ENCODE results near the gene PATE1.

The PATE1 gene

DNA sequence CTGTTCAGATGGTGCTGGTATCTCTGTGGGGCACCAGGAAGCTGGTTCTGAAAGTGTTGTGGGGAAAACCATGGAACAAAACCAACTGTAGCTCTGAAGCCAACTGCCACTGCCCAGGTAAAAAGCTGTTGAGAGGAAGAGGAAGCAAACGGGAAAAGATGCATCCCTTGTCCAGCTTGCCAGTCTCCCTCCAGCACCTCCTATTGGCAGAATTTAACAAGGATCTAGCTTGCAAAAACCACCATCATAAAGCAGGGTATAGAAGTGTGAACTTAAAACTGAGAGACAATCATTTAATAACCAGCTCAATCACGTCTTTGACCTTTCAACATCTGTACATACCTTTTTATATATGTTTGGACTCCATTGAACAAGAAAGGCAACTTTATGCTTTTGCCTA lies 4.5 kb downstream of the PATE1 start:
- Histone ChIP-seq H3K18ac (ENCODE audit: low read length) (no peak overlapping the region), H3K79me2 (ENCODE audit: control insufficient read depth, insufficient read depth, low read length, poor library complexity) (no peaks in the 10 kb centered on the region), H3K36me3 (ENCODE audit: control insufficient read depth in 1 of 2, insufficient read depth in 2 of 2, low read length in 2 of 2) (no peaks in the 10 kb centered on the region), H3K27ac (ENCODE audit: low read depth, low read length) (no peak overlapping the region), H3K27me3 (ENCODE audit: insufficient read depth, low read length) (no peaks in the 10 kb centered on the region), H3K4me3 (ENCODE audit: low read depth, low read length) (no peak overlapping the region), H3K14ac (ENCODE audit: low read length) (no peak overlapping the region), H2AK5ac (ENCODE audit: low read length) (no peak overlapping the region), H3K4ac (ENCODE audit: low read depth, low read length) (no peak overlapping the region), H2BK120ac (ENCODE audit: insufficient read depth, low read length, poor library complexity) (no peak overlapping the region), H4K12ac (ENCODE audit: low read depth, low read length) (no peak overlapping the region), H4K8ac (ENCODE audit: low read depth, low read length) (no peak overlapping the region), H4K91ac (ENCODE audit: low read depth, low read length) (no peak overlapping the region), H3K9ac (ENCODE audit: low read length) (no peak overlapping the region), H3K79me1 (ENCODE audit: low read length) (no peaks in the 10 kb centered on the region), H2BK12ac (ENCODE audit: low read length) (no peak overlapping the region), H3K4me2 (ENCODE audit: low read length) (no peak overlapping the region), H2BK5ac (ENCODE audit: low read depth, low read length, poor library complexity) (no peak overlapping the region), H2AFZ (ENCODE audit: insufficient read depth, low read length, poor library complexity) (no peak overlapping the region), H3K23ac (ENCODE audit: low read length) (no peak overlapping the region), H3K9me3 (ENCODE audit: insufficient read depth, low read depth, low read length) (no peaks in the 10 kb centered on the region), H3K4me1 (ENCODE audit: control insufficient read depth in 1 of 2, insufficient read depth in 2 of 2, low read length in 2 of 2) (no peaks in the 10 kb centered on the region)
- no CpG with 5 or more reads among the region's 2 CpGs for WGBS (ENCODE audit: extremely low coverage, insufficient coverage, insufficient read length)
- no peak for DNase-seq

- Histone ChIP-seq H4K12ac (ENCODE audit: low read depth, low read length) (no peak overlapping the region), H3K27ac (ENCODE audit: low read depth, low read length) (no peak overlapping the region), H3K4ac (ENCODE audit: low read depth, low read length) (no peak overlapping the region), H2BK12ac (ENCODE audit: low read length) (no peak overlapping the region), H2BK120ac (ENCODE audit: insufficient read depth, low read length, poor library complexity) (no peak overlapping the region), H3K27me3 (ENCODE audit: insufficient read depth, low read length) (no peaks in the 10 kb centered on the region), H2AFZ (ENCODE audit: insufficient read depth, low read length, poor library complexity) (no peak overlapping the region), H3K14ac (ENCODE audit: low read length) (no peak overlapping the region), H3K79me1 (ENCODE audit: low read length) (no peaks in the 10 kb centered on the region), H4K91ac (ENCODE audit: low read depth, low read length) (no peak overlapping the region), H4K8ac (ENCODE audit: low read depth, low read length) (no peak overlapping the region), H2AK5ac (ENCODE audit: low read length) (no peak overlapping the region), H3K18ac (ENCODE audit: low read length) (no peak overlapping the region), H3K9ac (ENCODE audit: low read length) (no peak overlapping the region), H3K9me3 (ENCODE audit: insufficient read depth, low read depth, low read length) (no peaks in the 10 kb centered on the region), H3K4me2 (ENCODE audit: low read length) (no peak overlapping the region), H3K79me2 (ENCODE audit: control insufficient read depth, insufficient read depth, low read length, poor library complexity) (no peaks in the 10 kb centered on the region), H3K23ac (ENCODE audit: low read length) (no peak overlapping the region), H3K4me3 (ENCODE audit: low read depth, low read length) (no peak overlapping the region), H3K36me3 (ENCODE audit: control insufficient read depth in 1 of 2, insufficient read depth in 2 of 2, low read length in 2 of 2) (no peaks in the 10 kb centered on the region), H3K4me1 (ENCODE audit: control insufficient read depth in 1 of 2, insufficient read depth in 2 of 2, low read length in 2 of 2) (no peaks in the 10 kb centered on the region), H2BK5ac (ENCODE audit: low read depth, low read length, poor library complexity) (no peak overlapping the region)
- DNase-seq = no peak
- no CpG with 5 or more reads among the region's 7 CpGs for WGBS (ENCODE audit: extremely low coverage, insufficient coverage, insufficient read length)
These were observed 10.0 kb downstream of the PATE1 start for GRCh38 chr11:125756050-125756449.

- Histone ChIP-seq H3K18ac (ENCODE audit: low read length) (no peak overlapping the region), H3K36me3 (ENCODE audit: control insufficient read depth in 1 of 2, insufficient read depth in 2 of 2, low read length in 2 of 2) (no peaks in the 10 kb centered on the region), H2AK5ac (ENCODE audit: low read length) (no peak overlapping the region), H3K27ac (ENCODE audit: low read depth, low read length) (no peak overlapping the region), H2AFZ (ENCODE audit: insufficient read depth, low read length, poor library complexity) (no peak overlapping the region), H3K79me1 (ENCODE audit: low read length) (no peaks in the 10 kb centered on the region), H3K4me1 (ENCODE audit: control insufficient read depth in 1 of 2, insufficient read depth in 2 of 2, low read length in 2 of 2) (no peaks in the 10 kb centered on the region), H3K23ac (ENCODE audit: low read length) (no peak overlapping the region), H4K8ac (ENCODE audit: low read depth, low read length) (no peak overlapping the region), H3K4me3 (ENCODE audit: low read depth, low read length) (no peak overlapping the region), H2BK120ac (ENCODE audit: insufficient read depth, low read length, poor library complexity) (no peak overlapping the region), H4K91ac (ENCODE audit: low read depth, low read length) (no peak overlapping the region), H2BK12ac (ENCODE audit: low read length) (no peak overlapping the region), H3K9ac (ENCODE audit: low read length) (no peak overlapping the region), H3K79me2 (ENCODE audit: control insufficient read depth, insufficient read depth, low read length, poor library complexity) (no peaks in the 10 kb centered on the region), H3K4ac (ENCODE audit: low read depth, low read length) (no peak overlapping the region), H2BK5ac (ENCODE audit: low read depth, low read length, poor library complexity) (no peak overlapping the region), H3K4me2 (ENCODE audit: low read length) (no peak overlapping the region), H3K14ac (ENCODE audit: low read length) (no peak overlapping the region), H4K12ac (ENCODE audit: low read depth, low read length) (no peak overlapping the region), H3K9me3 (ENCODE audit: insufficient read depth, low read depth, low read length) (no peaks in the 10 kb centered on the region), H3K27me3 (ENCODE audit: insufficient read depth, low read length) (no peaks in the 10 kb centered on the region)
- WGBS (ENCODE audit: extremely low coverage, insufficient coverage, insufficient read length) = no CpG with 5 or more reads among the region's 1 CpG
- no peak for DNase-seq
These were observed 16.4 kb downstream of the PATE1 start for GRCh38 chr11:125762445-125762844.

DNA sequence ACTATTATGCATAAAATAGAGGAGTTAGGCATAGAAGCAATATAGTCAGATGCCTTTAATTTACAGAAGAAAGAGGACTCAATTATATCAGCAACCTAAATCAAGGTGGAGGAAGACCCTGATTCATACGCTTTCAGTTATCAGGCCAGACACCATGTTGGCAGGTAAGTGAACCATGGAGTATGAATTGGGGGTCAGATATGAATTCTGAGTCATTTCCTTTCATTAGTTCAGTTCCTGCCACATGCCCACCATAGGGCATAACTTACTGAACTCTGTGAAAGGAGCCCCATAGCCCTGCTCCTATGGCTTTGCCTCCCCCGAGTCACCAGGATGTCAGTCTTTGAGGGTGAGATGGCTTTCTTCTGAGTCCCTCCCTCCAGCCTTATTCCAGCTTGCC lies 17.4 kb downstream of the PATE1 start:
- Histone ChIP-seq H4K91ac (ENCODE audit: low read depth, low read length) (no peak overlapping the region), H3K79me2 (ENCODE audit: control insufficient read depth, insufficient read depth, low read length, poor library complexity) (no peaks in the 10 kb centered on the region), H3K23ac (ENCODE audit: low read length) (no peak overlapping the region), H3K79me1 (ENCODE audit: low read length) (no peaks in the 10 kb centered on the region), H3K9me3 (ENCODE audit: insufficient read depth, low read depth, low read length) (no peaks in the 10 kb centered on the region), H3K14ac (ENCODE audit: low read length) (no peak overlapping the region), H3K18ac (ENCODE audit: low read length) (no peak overlapping the region), H2BK120ac (ENCODE audit: insufficient read depth, low read length, poor library complexity) (no peak overlapping the region), H3K4me2 (ENCODE audit: low read length) (no peak overlapping the region), H3K27ac (ENCODE audit: low read depth, low read length) (no peak overlapping the region), H3K4me1 (ENCODE audit: control insufficient read depth in 1 of 2, insufficient read depth in 2 of 2, low read length in 2 of 2) (no peaks in the 10 kb centered on the region), H2AFZ (ENCODE audit: insufficient read depth, low read length, poor library complexity) (no peak overlapping the region), H3K9ac (ENCODE audit: low read length) (no peak overlapping the region), H3K36me3 (ENCODE audit: control insufficient read depth in 1 of 2, insufficient read depth in 2 of 2, low read length in 2 of 2) (no peaks in the 10 kb centered on the region), H4K12ac (ENCODE audit: low read depth, low read length) (no peak overlapping the region), H3K4me3 (ENCODE audit: low read depth, low read length) (no peak overlapping the region), H4K8ac (ENCODE audit: low read depth, low read length) (no peak overlapping the region), H3K27me3 (ENCODE audit: insufficient read depth, low read length) (no peaks in the 10 kb centered on the region), H2BK12ac (ENCODE audit: low read length) (no peak overlapping the region), H2BK5ac (ENCODE audit: low read depth, low read length, poor library complexity) (no peak overlapping the region), H2AK5ac (ENCODE audit: low read length) (no peak overlapping the region), H3K4ac (ENCODE audit: low read depth, low read length) (no peak overlapping the region)
- no CpG with 5 or more reads among the region's 2 CpGs for WGBS (ENCODE audit: extremely low coverage, insufficient coverage, insufficient read length)
- no peak for DNase-seq
